AG10803 (cell line): Measurements from ENCODE around the gene DET1.

Source experiments
- DNase-seq: peaks from one replicate; pipeline ENCODE4 v3.0.0; 2010; ENCODE audit warnings: low read depth
- H3K4me3 ChIP-seq: 2 replicates; pipeline ENCODE4 v1.5.1; 2011; ENCODE audit warnings: mild to moderate bottlenecking, low read length, control low read depth
- TF ChIP-seq, protein P1 (sequence below): conservative IDR thresholded peaks from 2 replicates; pipeline ENCODE4 v1.5.1; 2011; ENCODE audit warnings: mild to moderate bottlenecking, low read length, control low read depth, inconsistent platforms

DET1 gene

DNA sequence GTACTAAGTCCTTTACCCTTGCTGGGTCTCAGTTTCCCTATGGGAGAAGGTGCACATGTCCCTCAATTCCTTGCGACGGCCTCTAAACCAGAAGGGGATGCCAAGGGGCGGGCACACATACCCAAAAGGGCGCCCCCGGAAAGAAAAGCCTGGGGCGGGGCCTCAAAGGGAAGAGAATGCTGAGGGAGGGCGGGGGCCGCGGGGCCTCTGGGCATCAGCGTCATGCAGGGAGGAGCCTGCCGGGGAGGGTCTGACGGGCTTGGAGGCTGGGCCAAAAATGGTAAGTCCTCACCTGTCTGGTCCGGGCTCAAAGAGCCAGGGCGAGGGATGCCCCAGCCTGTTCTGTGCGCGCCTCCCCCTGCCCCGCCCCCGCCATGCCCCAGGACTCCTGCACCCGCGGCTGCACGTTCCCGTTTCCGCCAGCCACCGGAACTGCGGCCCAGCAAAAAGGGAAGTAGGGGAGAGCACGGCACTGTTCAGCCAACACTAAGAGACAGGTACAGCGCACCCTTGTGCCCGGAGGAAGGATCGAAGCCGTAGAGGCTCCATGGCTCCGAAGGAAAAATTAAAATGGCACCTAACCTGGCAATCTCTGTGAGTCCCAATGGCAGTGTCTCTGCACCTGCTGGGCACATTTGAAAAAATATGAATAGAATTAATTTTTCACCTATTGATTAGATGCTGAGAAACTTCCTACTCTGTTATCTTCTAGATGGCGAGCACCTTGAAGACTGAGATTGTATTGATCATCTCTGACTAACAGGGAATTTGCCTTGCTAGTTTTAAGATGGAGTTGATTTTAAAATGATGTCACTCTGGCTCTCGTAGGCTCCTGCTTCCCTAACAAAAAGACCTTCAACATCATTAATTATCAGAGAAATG, at the start of gene DET1:
Gene DET1, minus strand, starts transcription at position 434 of the 882 bp plus-strand sequence. CDS start 14,976 bp downstream, outside the sequence.
- H3K4me3 ChIP-seq = peak within 1 kb of the TSS; percentile 84
- DNase-seq = peak; percentile 95
- TF ChIP-seq, protein P1, sequence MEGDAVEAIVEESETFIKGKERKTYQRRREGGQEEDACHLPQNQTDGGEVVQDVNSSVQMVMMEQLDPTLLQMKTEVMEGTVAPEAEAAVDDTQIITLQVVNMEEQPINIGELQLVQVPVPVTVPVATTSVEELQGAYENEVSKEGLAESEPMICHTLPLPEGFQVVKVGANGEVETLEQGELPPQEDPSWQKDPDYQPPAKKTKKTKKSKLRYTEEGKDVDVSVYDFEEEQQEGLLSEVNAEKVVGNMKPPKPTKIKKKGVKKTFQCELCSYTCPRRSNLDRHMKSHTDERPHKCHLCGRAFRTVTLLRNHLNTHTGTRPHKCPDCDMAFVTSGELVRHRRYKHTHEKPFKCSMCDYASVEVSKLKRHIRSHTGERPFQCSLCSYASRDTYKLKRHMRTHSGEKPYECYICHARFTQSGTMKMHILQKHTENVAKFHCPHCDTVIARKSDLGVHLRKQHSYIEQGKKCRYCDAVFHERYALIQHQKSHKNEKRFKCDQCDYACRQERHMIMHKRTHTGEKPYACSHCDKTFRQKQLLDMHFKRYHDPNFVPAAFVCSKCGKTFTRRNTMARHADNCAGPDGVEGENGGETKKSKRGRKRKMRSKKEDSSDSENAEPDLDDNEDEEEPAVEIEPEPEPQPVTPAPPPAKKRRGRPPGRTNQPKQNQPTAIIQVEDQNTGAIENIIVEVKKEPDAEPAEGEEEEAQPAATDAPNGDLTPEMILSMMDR = peak; percentile 88

DNA sequence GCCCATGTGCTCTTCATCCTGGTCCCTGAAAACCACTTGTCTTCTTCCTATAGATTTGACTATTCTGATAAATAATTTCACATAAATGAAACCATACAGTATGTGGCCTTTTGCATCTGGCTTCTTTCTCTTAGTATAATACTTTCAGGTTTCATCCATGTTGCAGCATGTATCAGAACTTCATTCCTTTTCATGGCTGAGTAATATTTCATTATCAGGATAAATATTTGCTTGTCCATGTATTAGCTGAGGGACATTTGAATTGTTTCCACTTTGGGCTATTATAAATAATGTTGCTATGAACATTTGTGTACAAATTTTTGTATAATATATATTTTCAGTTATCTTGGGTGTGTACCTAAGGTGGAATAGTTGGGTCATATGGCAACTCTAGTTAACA, 44.9 kb upstream of the DET1 start:
- TF ChIP-seq, protein P1 = no peak
- DNase-seq = no peak
- H3K4me3 ChIP-seq = no peak overlapping the region

DNA sequence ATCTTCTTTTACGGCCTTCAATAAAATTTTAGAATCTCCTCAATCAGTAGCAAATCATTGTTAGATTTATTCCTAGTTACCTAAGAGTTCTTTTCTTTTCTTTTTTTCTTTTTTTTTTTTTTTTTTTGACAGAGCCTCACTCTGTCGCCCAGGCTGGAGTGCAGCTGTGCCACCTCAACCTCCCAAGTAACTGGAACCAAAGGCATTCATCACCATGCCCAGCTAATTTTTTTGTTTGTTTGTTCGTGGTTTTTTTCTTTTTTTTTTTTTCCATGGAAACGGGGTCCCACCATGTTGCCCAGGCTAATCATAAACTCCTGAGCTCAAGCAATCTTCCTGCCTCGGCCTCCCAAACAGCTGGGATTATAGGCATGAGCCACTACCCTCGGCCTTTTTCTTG, 44.3 kb upstream of the DET1 start:
- TF ChIP-seq, protein P1 = no peak
- DNase-seq = no peak
- H3K4me3 ChIP-seq = no peak overlapping the region

DNA sequence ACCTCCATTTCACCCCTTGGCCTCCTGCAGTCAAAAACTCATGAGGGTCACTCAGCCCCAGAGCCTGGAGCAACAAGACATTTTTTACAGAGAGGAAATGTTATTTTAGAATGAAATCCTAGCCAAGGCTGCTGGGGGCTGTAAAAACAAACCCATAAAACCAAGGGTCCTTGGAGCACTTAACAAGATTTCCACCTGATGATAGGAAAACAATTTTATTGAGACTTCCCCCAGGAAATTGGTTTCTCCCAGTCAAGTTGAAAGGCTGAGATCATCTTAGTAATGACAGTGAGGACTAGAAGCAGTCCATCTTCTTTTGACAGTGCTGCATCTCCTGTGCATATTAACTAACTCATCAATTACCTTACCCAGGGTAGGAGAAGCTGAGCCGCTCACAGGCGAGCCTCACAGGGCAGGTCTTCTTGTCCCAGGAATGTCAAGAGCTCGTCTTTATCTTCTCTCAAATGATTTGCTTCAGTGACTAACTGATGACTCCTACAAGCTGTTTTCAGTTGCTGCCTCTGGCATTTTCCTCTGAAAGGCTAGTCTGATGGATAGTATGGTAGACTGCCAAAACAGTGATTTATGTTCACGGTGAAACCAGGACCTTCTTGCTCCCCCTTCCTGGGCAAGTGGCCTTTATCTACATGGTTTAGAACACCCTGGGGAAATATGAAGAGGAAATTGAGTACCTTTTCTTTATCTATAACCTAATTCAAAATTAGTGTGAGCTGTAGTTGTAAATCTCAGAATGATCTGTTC, 40.1 kb upstream of the DET1 start:
- no peak for DNase-seq
- TF ChIP-seq, protein P1 = no peak
- H3K4me3 ChIP-seq = no peak overlapping the region

DNA sequence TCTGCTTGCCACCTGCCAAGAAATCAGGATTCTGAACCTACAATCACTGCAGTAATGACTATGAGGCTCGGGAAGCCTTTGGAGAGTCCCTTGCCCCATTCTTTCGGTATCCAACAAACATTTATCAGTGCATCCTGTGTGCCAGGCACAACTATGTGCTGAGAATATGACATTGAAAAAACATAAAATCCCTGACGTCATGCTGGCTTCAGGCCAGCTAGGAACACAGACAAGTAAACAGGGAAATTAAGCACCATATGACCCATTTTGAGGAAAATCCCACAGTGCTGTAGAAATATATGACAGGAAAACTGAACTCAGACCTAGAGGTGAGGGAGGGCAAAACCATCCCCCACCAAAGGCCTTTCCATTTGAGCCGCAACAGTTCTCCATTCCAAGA, 34.1 kb upstream of the DET1 start:
- no peak overlapping the region for H3K4me3 ChIP-seq
- TF ChIP-seq, protein P1 = no peak
- DNase-seq = no peak

DNA sequence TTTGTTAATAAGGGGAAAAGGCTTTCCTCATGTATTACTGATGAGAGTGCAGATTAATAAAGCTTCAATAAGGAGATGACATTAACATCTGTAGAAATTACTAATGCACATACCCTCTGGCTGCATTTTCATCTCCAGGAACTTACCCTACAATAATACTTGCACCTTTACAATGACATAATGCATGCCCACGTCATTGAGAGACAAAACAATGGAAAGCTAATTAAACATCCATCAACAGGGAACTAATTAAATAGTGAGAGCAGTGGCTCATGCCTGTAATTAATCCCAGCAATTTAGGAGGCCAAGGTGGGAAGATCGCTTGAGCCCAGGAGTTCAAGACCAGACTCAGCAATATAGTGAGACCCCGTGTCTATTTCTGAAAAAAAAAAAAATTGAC, 32.8 kb upstream of the DET1 start:
- TF ChIP-seq, protein P1 = no peak
- no peak overlapping the region for H3K4me3 ChIP-seq
- no peak for DNase-seq
